Adrenal gland (tissue), 5 donors: Measurements from ENCODE around the gene FAM221B.

Experiments used
- CTCF ChIP-seq, 6 experiments: fragments of 450-650 bp in 4 of 6; fragments of 200-600 bp in 2 of 6; sonication (generic) in 1 of 6; IDR thresholded peaks; 1 replicate in 5 of 6; 2 replicates in 1 of 6; pipeline versions ENCODE4 v1.5.1 to v1.8.0; 2016 to 2021; ENCODE audit warnings: antibody characterized with exemption in 6 of 6, mild to moderate bottlenecking in 2 of 6, moderate library complexity in 1 of 6
- POLR2A ChIP-seq, 2 donors: fragments of 450-650 bp; IDR thresholded peaks; one replicate each; pipeline ENCODE4 v1.6.1; 2017; ENCODE audit warnings: antibody characterized with exemption in 2 of 2, mild to moderate bottlenecking in 2 of 2, moderate library complexity in 1 of 2
- donor health status: DM: no; HTN: no; CAD: no.

- TF ChIP-seq CTCF (IDR thresholded peaks at IDR 0.05) (no peak), POLR2A (IDR thresholded peaks at IDR 0.05) (no peak)
Observed at GRCh38 chr9:35852876-35853865, 24.6 kb upstream of the FAM221B start.
